LNCaP clone FGC (cell line): ENCODE results near the gene AGR2.

ENCODE experiments used
- DNase-seq: peaks from one replicate; pipeline ENCODE4 v3.0.0-alpha.2; 2011; ENCODE audit warnings: low read depth
- H3K4me3 ChIP-seq: 2 replicates; pipeline ENCODE4 v1.5.1; 2011; ENCODE audit warnings: mild to moderate bottlenecking, low read depth, low read length, control low read depth
- CTCF ChIP-seq: IDR thresholded peaks from 2 replicates; pipeline ENCODE4 v1.5.1; 2012; ENCODE audit warnings: mild to moderate bottlenecking; ENCODE audit not compliant: control insufficient read depth, insufficient read depth; ENCODE audit errors: extremely low read depth

The AGR2 gene

GRCh38 chr7:16758036-16758435 is 46.8 kb downstream of the AGR2 start:
- no peak for DNase-seq
- no peak overlapping the region for H3K4me3 ChIP-seq
- no peak for TF ChIP-seq CTCF

- DNase-seq = no peak
- TF ChIP-seq CTCF = no peak
Observed at GRCh38 chr7:16755397-16755796, 49.4 kb downstream of the AGR2 start.

GRCh38 chr7:16754856-16755317 is 49.9 kb downstream of the AGR2 start:
- no peak for TF ChIP-seq CTCF
- no peak for DNase-seq
- peak overlapping the region; percentile 76 for H3K4me3 ChIP-seq

More at GRCh38 chr7:16755397-16755796, 49.4 kb downstream of the AGR2 start:
- peak overlapping the region; percentile 76 for H3K4me3 ChIP-seq

- no peak for DNase-seq
- peak overlapping the region; percentile 76 for H3K4me3 ChIP-seq
- no peak for TF ChIP-seq CTCF
Observed at GRCh38 chr7:16753932-16754855, 50.6 kb downstream of the AGR2 start.

- peak within 1 kb of the TSS; percentile 76 for H3K4me3 ChIP-seq
- no peak for TF ChIP-seq CTCF
- peak; percentile 95 for DNase-seq
Observed at GRCh38 chr7:16753102-16753931, 51.5 kb downstream of the AGR2 start, which contains the start of gene TSPAN13. TSPAN13 (plus strand) TSS chr7:16753755; CDS start chr7:16753968, 213 bp downstream.

- no peak for DNase-seq
- no peak overlapping the region for H3K4me3 ChIP-seq
- TF ChIP-seq CTCF = no peak
Observed at GRCh38 chr7:16747102-16747501, 57.7 kb downstream of the AGR2 start.
